Body of pancreas (tissue), 4 donors: ENCODE measurements around the gene FCHSD2. TPM values are rescaled to one million over a fixed set of nuclear protein-coding genes. Genes with fewer than 3 reads are reported as not detected.

Experiments
- ATAC-seq: fragments of 150-250 bp; one replicate; pipeline ENCODE4 v1.9.1; 2016
- DNase-seq, 4 donors: peaks; one replicate each; pipeline ENCODE4 v3.0.0-alpha.2; 2019
- H3K27ac ChIP-seq, 4 donors: fragments of 200-600 bp; sonication (generic); 1 replicate in 3 of 4; 2 replicates in 1 of 4; pipeline versions ENCODE4 v1.5.1 to v1.6.1; 2016 to 2019; ENCODE audit warnings: mild to moderate bottlenecking in 1 of 4, mixed read lengths in 1 of 4, moderate library complexity in 1 of 4
- H3K27me3 ChIP-seq, 2 donors: fragments of 200-600 bp; sonication (generic); one replicate each; pipeline ENCODE4 v1.6.0; 2016; ENCODE audit warnings: mild to moderate bottlenecking in 1 of 2
- H3K36me3 ChIP-seq, 2 donors: fragments of 200-600 bp; sonication (generic); replicated peaks in 1 of 2; 2 replicates each; pipeline ENCODE4 v1.5.1; 2016; ENCODE audit warnings: low read depth in 2 of 2; ENCODE audit not compliant: insufficient read depth in 1 of 2
- H3K4me1 ChIP-seq: fragments of 200-600 bp; sonication (generic); one replicate; pipeline ENCODE4 v1.6.0; 2016
- H3K4me3 ChIP-seq, 2 donors: fragments of 200-600 bp; sonication (generic); 1 replicate in 1 of 2; 2 replicates in 1 of 2; pipeline ENCODE4 v1.5.1; 2016 to 2019
- H3K9me3 ChIP-seq, 3 donors: fragments of 200-600 bp; sonication (generic); 1 replicate in 2 of 3; 2 replicates in 1 of 3; pipeline ENCODE4 v1.5.1; 2016
- CTCF ChIP-seq, 7 experiments: fragments of 450-650 bp in 4 of 7; fragments of 200-600 bp in 3 of 7; sonication (generic) in 3 of 7; IDR thresholded peaks; one replicate each; pipeline ENCODE4 v1.5.1; 2016 to 2019; ENCODE audit warnings: antibody characterized with exemption in 7 of 7
- POLR2A ChIP-seq, 3 donors: fragments of 450-650 bp; IDR thresholded peaks; one replicate each; pipeline ENCODE4 v1.6.1; 2016; ENCODE audit warnings: antibody characterized with exemption in 3 of 3, mild to moderate bottlenecking in 2 of 3
- WGBS, 2 donors: methylation state at CpG; one replicate each; pipeline ENCODE4 v1.1.5; 2017; 5-methylcytosine and 5-hydroxymethylcytosine counted together
- intact Hi-C: fragments of 100-400 bp; cut with DNase I; formaldehyde crosslinking; loops from one replicate; pipeline ENCODE4 v1.15.1; 2023
- total RNA-seq, 2 donors: library from RNA; depleted of rRNA; stranded (reverse); fragments of >200 nt; gene quantifications; one replicate each; pipeline ENCODE4 v1.1.0, GENCODE V29; 2016

Gene FCHSD2
- total RNA-seq, 2 donors from 2014 or later: 7.3 to 8.0 TPM

GRCh38 chr11:73114835-73115220 lies 27.3 kb downstream of the FCHSD2 start:
- H3K4me1 ChIP-seq: no peaks in the 10 kb centered on the region
- ATAC-seq (no peak), DNase-seq (no peak)
- no peak overlapping the region for H3K4me3 ChIP-seq
- TF ChIP-seq CTCF (IDR thresholded peaks at IDR 0.05) (no peak), POLR2A (IDR thresholded peaks at IDR 0.05) (no peak)
- H3K27ac ChIP-seq: no peak overlapping the region
- intact Hi-C loops: no loop called here
- H3K36me3 ChIP-seq: no peaks in the 10 kb centered on the region
- WGBS, 2 donors: 94 to 97% methylated on average over 4 to 6 of the region's 6 CpGs
- no peaks in the 10 kb centered on the region for H3K9me3 ChIP-seq
- no peaks in the 10 kb centered on the region for H3K27me3 ChIP-seq

GRCh38 chr11:73114110-73114834 lies 27.8 kb downstream of the FCHSD2 start:
- WGBS, 2 donors: 98 to 100% methylated on average over 3 to 4 of the region's 4 CpGs
- Histone ChIP-seq H3K9me3 (no peaks in the 10 kb centered on the region), H3K27me3 (no peaks in the 10 kb centered on the region), H3K36me3 (no peaks in the 10 kb centered on the region), H3K27ac (no peak overlapping the region), H3K4me3 (no peak overlapping the region), H3K4me1 (no peaks in the 10 kb centered on the region)
- DNase-seq (no peak), ATAC-seq (no peak)
- TF ChIP-seq POLR2A (IDR thresholded peaks at IDR 0.05): no peak
- no peak for TF ChIP-seq CTCF (IDR thresholded peaks at IDR 0.05)
- intact Hi-C loops: no loop called here

GRCh38 chr11:73113426-73113825 lies 28.7 kb downstream of the FCHSD2 start:
- H3K4me3 ChIP-seq: no peak overlapping the region
- no peaks in the 10 kb centered on the region for H3K27me3 ChIP-seq
- DNase-seq (no peak), ATAC-seq (no peak)
- TF ChIP-seq CTCF (IDR thresholded peaks at IDR 0.05) (no peak), POLR2A (IDR thresholded peaks at IDR 0.05) (no peak)
- H3K4me1 ChIP-seq: no peaks in the 10 kb centered on the region
- WGBS, 2 donors: 94 to 99% methylated on average over 6 of the region's 6 CpGs
- H3K9me3 ChIP-seq: no peaks in the 10 kb centered on the region
- no peaks in the 10 kb centered on the region for H3K36me3 ChIP-seq
- no peak overlapping the region for H3K27ac ChIP-seq
- intact Hi-C loops: no loop called here

GRCh38 chr11:73107597-73107996 lies 34.5 kb downstream of the FCHSD2 start:
- intact Hi-C loops: no loop called here

More at GRCh38 chr11:73107597-73107996, 34.5 kb downstream of the FCHSD2 start:
- no peak for ATAC-seq
- Histone ChIP-seq H3K9me3 (no peaks in the 10 kb centered on the region), H3K4me1 (no peaks in the 10 kb centered on the region), H3K4me3 (no peak overlapping the region), H3K27me3 (no peaks in the 10 kb centered on the region), H3K27ac (no peak overlapping the region), H3K36me3 (no peaks in the 10 kb centered on the region)
- no peak for DNase-seq
- 88 to 89% methylated on average over 3 of the region's 3 CpGs for WGBS, 2 donors
- TF ChIP-seq CTCF (IDR thresholded peaks at IDR 0.05) (no peak), POLR2A (IDR thresholded peaks at IDR 0.05) (no peak)
